HG03469 (cell line): ENCODE data around the gene TMEM176B.

Experiments
- ATAC-seq: cut with Tn5 transposase; IDR thresholded peaks from one replicate; pipeline ENCODE4 v1.9.1; 2021; ENCODE audit warnings: mild to moderate bottlenecking, moderate library complexity, moderate number of reproducible peaks; ENCODE audit not compliant: unreplicated experiment

The TMEM176B gene

DNA sequence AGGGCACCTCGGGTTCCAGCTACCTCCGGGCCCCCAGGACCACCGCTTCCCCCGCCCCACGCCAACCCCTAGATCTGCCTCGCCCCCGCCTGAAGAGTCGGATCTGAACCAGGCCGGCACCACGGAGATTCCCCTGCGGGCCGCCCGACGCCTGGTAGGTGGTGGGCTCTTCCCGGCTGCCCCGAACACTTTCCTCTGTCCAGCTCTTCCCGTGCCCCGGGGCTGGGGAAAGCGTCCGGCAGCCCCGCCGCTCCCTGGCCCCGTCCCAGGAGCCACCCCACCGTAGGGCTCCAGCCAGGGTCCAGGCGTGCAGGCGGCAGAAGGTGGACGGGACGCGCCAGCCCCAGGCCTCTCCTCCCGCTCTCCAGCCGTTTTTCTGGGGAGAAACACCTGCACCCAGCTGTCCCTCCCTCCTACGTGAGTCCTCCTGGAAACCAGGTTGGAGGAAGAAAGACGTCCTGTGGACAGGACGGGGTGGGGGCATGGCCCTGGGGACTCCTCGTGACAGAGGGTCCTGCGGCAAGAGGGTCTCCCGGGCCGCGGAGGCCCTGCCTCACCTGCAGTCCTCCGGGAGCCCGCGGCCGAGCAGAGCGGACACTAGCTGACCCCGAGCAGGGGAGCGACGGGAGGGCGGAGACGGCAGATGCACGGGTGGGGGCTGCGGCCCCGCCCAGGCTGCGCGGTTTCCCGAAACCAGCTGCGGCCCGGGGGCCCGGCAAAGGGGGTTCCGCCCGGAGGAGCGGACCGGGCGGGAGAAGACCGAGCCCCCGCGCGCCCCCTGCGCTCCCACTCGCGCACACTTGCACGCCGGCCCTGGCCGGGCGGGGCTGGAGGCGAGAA, at the start of gene TMEM176B:
Gene TMEM176B (minus strand): TSS at position 624 of the 840 bp plus-strand sequence. CDS start 3,795 bp downstream, outside the sequence.
- no peak for ATAC-seq

DNA sequence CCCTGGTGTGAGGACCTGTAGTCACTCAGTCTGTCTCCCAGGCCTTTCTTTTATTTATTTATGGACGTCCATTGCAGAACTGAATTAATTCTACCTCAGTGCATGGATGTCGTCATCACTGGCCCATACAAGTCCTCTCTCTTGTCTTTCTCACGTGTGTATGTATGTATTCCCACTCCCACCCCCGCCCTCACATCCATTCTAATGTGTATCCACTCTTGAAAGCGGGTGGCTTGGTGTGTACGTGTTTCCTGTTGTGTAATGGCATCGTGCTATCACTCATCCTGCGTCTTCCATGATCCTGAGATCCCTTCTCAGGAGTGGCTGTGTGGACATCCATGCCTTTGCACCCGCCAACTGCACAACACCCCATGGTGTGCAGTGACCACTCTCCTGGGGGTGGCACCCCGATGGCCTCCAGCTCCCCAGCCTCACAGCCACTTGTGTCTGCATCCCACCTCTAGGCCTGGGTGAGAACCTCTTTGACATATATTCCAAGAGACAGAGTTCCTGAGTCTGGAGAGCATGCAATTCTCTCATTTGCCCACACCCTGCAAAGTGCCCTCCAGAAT, 49.1 kb upstream of the TMEM176B start:
- ATAC-seq: no peak

- ATAC-seq: no peak
Observed at GRCh38 chr7:150848561-150849115, 48.5 kb upstream of the TMEM176B start.

- ATAC-seq: no peak
Observed at GRCh38 chr7:150848111-150848510, 47.9 kb upstream of the TMEM176B start.

DNA sequence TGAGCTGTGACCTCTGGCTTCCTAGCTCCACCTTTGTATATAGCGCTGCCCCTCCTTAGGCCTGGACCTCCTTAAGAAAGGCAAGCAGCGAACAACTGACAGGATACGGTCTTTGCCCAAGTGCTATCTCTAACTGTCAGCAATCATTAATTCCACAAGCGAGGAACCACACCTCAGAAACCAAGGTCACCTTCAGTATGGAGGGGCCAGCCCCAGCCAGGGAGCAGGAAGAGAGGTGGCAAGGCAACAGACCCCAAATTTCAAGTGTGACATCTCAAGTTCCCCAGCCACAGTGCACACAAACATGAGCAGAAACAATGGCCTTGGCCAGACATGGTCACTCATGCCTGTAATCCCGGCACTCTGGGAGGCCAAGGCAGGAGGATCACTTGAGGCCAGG, 47.4 kb upstream of the TMEM176B start:
- ATAC-seq: no peak

GRCh38 chr7:150846291-150847115, 46.3 kb upstream of the TMEM176B start:
- ATAC-seq: no peak

DNA sequence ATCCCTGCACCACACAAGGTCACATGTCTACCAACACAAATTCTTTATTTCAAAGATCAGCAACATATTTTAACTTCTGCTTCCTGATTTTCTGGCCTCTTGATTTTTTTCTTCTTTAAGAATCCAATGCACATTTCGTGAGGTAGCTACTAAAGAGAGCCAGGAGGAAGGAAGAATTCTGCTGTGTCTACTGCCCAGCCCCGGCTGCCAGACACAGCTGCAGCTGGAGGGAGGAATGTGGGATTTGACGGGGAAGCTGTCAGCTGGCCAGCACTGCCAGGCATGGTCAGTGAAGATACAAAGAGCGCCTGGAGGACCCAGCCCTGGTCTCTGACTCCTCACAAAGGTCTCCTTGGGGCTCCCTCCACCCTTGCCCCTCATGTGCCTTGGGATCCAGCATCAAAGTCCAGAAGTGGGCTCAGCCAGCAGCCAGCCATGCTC, 45.3 kb upstream of the TMEM176B start:
- no peak for ATAC-seq

DNA sequence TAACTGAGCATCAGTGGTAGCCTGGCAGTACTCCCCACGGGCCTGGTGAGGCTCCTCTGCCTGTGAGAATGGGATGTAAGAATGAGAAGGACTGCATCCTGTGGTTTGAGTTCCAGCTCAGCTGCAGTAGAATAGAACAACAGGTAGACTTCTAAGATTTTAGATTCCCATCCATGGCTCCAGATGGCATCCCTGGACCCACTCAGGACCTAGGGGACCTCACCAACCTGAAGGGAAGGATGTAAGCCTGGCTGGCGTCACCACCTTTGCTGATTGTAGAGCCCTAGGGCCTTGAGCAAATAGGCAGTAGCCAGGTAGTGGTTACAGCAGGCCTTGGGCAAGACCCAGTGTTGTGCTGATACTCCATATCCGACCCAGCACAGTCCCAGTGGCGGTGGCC, 42.6 kb upstream of the TMEM176B start:
- ATAC-seq: no peak

DNA sequence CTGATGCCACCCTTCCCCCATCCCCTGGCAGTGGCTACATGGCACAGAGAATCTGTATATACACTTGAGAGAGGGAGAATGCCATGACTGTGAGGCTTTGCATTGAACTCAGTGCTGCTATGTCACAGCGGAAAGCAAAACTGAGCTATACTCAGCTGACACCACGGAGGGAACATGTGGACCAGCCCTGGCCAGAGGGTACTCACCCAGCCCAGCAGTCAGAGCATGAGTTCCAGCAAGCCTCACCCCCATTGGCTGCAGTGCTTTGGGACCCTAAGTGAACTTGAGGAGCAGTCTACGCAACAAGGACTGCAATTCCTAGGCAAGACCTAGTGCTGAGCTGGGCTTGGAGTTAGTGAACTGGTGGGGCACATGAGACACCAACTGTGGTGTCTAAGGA, 41.9 kb upstream of the TMEM176B start:
- no peak for ATAC-seq

DNA sequence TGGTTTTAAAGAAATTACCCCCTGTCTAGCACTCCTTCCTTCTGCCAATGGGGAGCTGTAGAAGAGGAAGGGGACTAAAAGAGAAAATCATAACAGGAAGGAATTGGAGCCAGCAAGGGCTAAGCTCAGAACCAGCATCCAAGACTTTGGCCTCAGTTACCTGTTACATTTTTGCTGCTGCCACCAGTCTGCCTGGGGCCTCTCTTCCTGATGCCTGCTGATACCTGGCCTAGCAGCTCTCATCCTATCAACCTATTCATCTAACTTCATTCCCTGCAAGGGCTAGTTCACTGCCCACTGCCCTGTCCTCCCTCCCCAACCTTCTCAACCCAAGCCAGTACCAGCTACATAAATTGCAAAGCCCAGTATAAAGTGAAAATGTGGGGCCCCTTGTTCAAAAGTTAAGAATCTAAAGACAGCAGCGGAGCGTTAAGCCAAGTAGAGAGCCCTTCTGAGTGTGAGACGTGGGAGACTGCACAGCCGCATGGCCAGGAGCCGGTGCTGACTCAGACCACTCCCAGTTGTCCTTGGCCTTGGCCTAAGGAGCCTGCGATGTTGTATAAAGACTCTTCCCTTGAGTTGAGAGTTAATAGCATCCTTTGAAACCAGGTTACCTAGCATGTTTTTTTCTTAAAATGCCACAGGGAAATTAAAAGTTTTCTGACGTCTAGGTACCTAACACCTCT, 38.9 kb upstream of the TMEM176B start:
- ATAC-seq: no peak

GRCh38 chr7:150835702-150836280, 35.6 kb upstream of the TMEM176B start:
- no peak for ATAC-seq

- no peak for ATAC-seq
Observed at GRCh38 chr7:150835019-150835418, 34.9 kb upstream of the TMEM176B start.

- ATAC-seq: no peak
Observed at GRCh38 chr7:150831851-150832250, 31.7 kb upstream of the TMEM176B start.

DNA sequence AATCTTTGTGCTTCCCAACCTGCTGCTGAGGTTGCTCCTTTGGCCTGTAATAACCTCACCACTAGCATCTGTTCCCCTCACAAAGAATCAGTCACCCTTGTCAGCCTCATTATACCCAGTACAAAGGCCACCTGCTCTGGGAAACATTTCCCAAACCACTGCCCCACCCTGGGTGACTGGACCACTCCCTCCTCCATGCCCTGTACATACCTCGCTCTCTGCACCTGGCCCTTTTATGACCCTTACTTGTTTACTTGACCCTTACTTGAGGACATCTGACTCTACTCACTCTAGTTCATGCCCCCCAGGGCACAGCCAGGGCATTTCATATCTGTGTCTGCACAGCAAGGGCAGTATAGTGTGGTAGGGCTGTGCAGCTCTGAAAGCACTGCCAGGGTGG, 30.8 kb upstream of the TMEM176B start:
- no peak for ATAC-seq

DNA sequence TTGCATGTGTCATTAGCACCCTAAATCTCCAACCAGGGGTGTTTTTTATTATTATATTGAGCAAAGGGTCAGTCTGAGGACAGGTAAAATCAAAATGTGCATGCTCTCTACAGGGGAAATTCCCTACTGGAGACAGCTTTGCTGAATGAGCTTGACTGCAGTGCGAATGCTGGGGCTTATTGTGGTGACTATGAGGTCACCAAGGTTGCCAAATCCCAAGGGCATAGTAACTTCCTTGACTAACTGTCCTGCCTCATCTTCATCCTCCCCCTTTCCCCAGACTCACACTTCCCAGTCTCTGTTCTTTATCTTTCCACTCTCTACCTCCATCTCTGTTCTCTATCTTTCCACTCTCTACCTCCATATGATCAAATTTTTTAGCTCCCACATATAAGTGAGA, 29.3 kb upstream of the TMEM176B start:
- ATAC-seq: no peak

DNA sequence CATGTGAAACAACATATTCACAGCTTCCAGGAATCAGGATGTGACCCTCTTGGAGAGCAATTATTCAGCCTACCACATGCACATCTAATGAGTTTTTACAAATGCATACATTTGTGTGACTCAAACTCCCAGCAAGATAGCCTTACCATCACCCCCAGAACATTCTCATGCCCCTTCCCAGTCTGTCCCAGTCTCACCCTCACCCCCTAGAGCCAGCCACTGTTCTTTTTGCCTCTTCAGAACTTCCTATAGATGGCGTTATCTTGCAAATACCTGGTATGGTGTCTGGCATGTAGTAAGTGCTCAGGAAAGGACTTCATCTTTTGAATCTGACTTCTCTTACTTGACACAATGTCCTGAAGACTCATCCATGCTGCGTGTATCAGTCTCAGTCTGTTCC, 28.2 kb upstream of the TMEM176B start:
- no peak for ATAC-seq

DNA sequence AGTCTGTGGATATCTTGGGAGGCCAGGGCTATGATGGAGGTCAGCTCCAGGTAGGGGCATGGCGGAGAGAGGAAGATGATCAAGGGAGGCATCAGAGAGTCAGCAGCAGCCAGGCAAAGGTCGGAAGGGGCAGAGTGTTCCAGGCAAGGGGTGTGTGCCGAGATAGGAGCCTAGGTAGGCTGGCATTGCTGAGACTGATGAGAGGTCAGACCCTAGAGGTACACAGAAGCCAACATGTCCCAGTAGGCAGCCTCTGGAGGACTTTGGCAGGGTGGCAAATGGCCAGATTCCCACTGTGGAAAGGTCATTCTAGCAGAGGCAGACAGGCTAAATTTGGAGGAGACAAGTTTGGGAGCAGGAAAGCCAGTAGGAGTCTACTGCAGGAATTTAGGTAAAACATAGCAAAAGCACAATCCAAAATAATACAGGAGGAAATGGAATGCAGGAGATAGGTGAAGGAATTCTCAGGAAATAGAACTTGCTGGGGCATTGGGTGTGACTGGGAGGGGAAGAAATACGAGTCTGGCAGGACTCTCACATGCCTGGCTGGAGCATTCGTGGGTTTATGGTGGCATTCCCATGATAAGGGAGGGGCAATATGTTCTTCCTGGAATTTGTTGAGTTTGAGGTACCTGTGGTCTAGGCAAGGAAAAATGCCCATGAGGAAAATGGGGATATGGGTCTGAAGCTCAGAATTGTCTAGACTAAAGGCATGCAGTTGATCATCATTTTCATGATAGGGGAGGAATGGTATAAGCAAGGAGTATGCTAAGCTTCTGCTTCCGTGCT, 26.1 kb upstream of the TMEM176B start:
- ATAC-seq: no peak

DNA sequence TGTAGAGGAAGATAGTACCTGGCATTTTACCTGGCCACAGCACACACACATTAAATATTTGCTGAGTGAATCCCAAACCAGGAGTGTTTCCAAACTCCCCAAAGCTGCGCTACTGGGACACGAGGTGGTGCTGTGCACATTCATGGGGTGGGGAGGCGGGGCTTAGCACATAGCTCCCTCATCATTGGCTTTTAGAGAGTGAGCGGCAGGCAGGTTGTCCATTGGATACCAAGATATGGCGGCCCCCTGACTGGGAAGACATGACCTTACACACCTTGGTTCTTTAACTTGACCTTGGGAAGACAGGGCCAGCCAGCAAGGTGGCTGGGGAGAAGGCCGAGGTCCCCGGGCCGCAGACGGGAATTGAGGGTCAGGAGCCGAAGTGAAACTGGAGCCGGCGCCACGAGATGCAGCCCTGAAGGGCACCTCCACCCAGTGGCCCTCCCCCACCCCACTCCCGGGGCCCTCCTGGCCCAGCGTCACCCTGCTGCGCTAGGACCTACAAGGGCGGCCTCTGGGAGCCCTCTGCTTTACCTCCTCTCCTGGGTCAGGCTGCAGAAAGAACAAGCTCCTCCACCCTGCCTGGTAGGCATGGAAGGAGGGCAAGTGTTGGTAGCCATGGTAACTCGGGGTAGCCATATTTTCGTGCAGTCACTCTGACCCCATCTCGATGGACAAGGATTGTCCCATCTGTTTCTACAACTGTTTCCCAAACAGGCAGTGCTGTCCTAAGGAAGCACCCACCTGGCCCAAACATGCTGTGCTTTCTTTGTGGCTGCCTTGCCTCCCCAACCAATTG, 24.4 kb upstream of the TMEM176B start:
- ATAC-seq: no peak
